HCT116 (cell line): ENCODE measurements around the gene CHST8. TPM values are rescaled to one million over a fixed set of nuclear protein-coding genes. Genes with fewer than 3 reads are reported as not detected.

ENCODE experiments used
- ATAC-seq: fragments of 200-7000 bp; cut with Tn5 transposase; 2 replicates; pipeline ENCODE4 v1.9.1; 2020; ENCODE audit warnings: mild to moderate bottlenecking, moderate library complexity
- BruUV-seq: library from RNA; stranded (reverse); fragments of 400-500 nt; replicated peaks from 2 replicates; lab custom pipeline; 2021; lab: Mats Ljungman, UMichigan
- CTCF ChIA-PET: fragments of 300-600 bp; sonication (Branson Sonifier 250); formaldehyde crosslinking; loops from one replicate; lab custom pipeline; 2021; ENCODE audit warnings: antibody characterized with exemption; lab: Charles Lee
- POLR2A ChIA-PET: fragments of 300-600, 350-600 bp; sonication (Branson Sonifier 250); formaldehyde crosslinking; loops from one replicate; lab custom pipeline; 2021; ENCODE audit warnings: antibody characterized with exemption; lab: Charles Lee
- RAD21 ChIA-PET, 2 experiments: fragments of 300-600 bp; sonication (Branson Sonifier 250); formaldehyde crosslinking; loops; one replicate each; lab custom pipeline; 2023; ENCODE audit warnings: low total read pairs in 2 of 2; ENCODE audit not compliant: uncharacterized antibody in 2 of 2, unreplicated experiment in 2 of 2, low non-redundant PET in 1 of 2; lab: Charles Lee
- DNase-seq: peaks from one replicate; pipeline ENCODE4 v3.0.0-alpha.2; 2010; ENCODE audit warnings: low read depth, low spot score
- H2AFZ ChIP-seq: fragments of 200-600 bp; shearing (Covaris generic), sonication (generic); 2 replicates; pipeline ENCODE4 v1.6.1; 2017; ENCODE audit warnings: low read depth, mixed run types, mixed read lengths, antibody characterized with exemption, low read length; ENCODE audit not compliant: poor library complexity, severe bottlenecking
- H3K27ac ChIP-seq: 2 replicates; pipeline ENCODE4 v1.5.1; 2012; ENCODE audit warnings: low read depth, low read length
- H3K27me3 ChIP-seq: fragments of 200-600 bp; sonication (generic); 2 replicates; pipeline ENCODE4 v1.6.1; 2016; ENCODE audit warnings: mixed run types, low read length, mixed read lengths; ENCODE audit not compliant: insufficient read depth
- H3K36me3 ChIP-seq, 2 experiments: fragments of 200-500 bp in 1 of 2; fragments of 200-600 bp in 1 of 2; sonication (Bioruptor generic) in 1 of 2; sonication (generic) in 1 of 2; 2 replicates each; pipeline versions ENCODE4 v1.5.1 to v1.6.1; 2014 to 2016; ENCODE audit warnings: low read length in 2 of 2, inconsistent platforms in 1 of 2, mixed read lengths in 1 of 2, mixed run types in 1 of 2; ENCODE audit not compliant: insufficient read depth in 2 of 2, control insufficient read depth in 1 of 2
- H3K4me1 ChIP-seq, 2 experiments: fragments of 200-600 bp in 1 of 2; sonication (generic) in 1 of 2; 2 replicates each; pipeline versions ENCODE4 v1.5.1 to v1.6.1; 2012 to 2017; ENCODE audit warnings: low read length in 2 of 2, inconsistent platforms in 1 of 2, mild to moderate bottlenecking in 1 of 2, mixed read lengths in 1 of 2, mixed run types in 1 of 2, moderate library complexity in 1 of 2; ENCODE audit not compliant: insufficient read depth in 2 of 2, control insufficient read depth in 1 of 2
- H3K4me2 ChIP-seq: fragments of 200-600 bp; sonication (generic); 2 replicates; pipeline ENCODE4 v1.6.1; 2017; ENCODE audit warnings: mixed run types, low read length, mixed read lengths
- H3K4me3 ChIP-seq, 2 experiments: fragments of 200-600 bp in 1 of 2; sonication (generic) in 1 of 2; replicated peaks in 1 of 2; 2 replicates each; pipeline ENCODE4 v1.5.1; 2011 to 2016; ENCODE audit warnings: low read length in 2 of 2, control low read depth in 1 of 2, low read depth in 1 of 2, mild to moderate bottlenecking in 1 of 2, mixed read lengths in 1 of 2, mixed run types in 1 of 2
- H3K79me2 ChIP-seq: fragments of 200-600 bp; sonication (generic); 2 replicates; pipeline ENCODE4 v1.6.1; 2017; ENCODE audit warnings: mild to moderate bottlenecking, mixed run types, low read length, moderate library complexity, mixed read lengths; ENCODE audit not compliant: insufficient read depth
- H3K9ac ChIP-seq: fragments of 200-600 bp; sonication (generic); 2 replicates; pipeline ENCODE4 v1.6.1; 2016; ENCODE audit warnings: low read length, mixed read lengths
- H3K9me2 ChIP-seq: fragments of 200-600 bp; sonication (generic), shearing (Covaris generic); 2 replicates; pipeline ENCODE4 v1.6.1; 2017; ENCODE audit warnings: mixed run types, mild to moderate bottlenecking, moderate library complexity; ENCODE audit not compliant: insufficient read depth
- H3K9me3 ChIP-seq, 2 experiments: fragments of 200-500 bp in 1 of 2; fragments of 200-600 bp in 1 of 2; sonication (Bioruptor generic) in 1 of 2; sonication (generic) in 1 of 2; 2 replicates each; pipeline ENCODE4 v1.6.1; 2014 to 2017; ENCODE audit warnings: low read length in 2 of 2, mixed read lengths in 2 of 2, inconsistent platforms in 1 of 2, low read depth in 1 of 2, mild to moderate bottlenecking in 1 of 2, mixed run types in 1 of 2, moderate library complexity in 1 of 2; ENCODE audit not compliant: control insufficient read depth in 1 of 2, insufficient read depth in 1 of 2
- H4K20me1 ChIP-seq: fragments of 200-600 bp; sonication (generic), shearing (Covaris generic); 2 replicates; pipeline ENCODE4 v1.6.1; 2017; ENCODE audit warnings: mixed run types, mild to moderate bottlenecking, moderate library complexity; ENCODE audit not compliant: insufficient read depth
- ATF3 ChIP-seq: IDR thresholded peaks from 2 replicates; pipeline ENCODE4 v1.6.1; 2012
- CBX3 ChIP-seq: IDR thresholded peaks from 2 replicates; pipeline ENCODE4 v1.6.1; 2012; ENCODE audit warnings: low read depth
- CEBPB ChIP-seq: IDR thresholded peaks from 2 replicates; pipeline ENCODE4 v1.6.1; 2012; ENCODE audit warnings: low read depth
- EGR1 ChIP-seq: IDR thresholded peaks from 2 replicates; pipeline ENCODE4 v1.6.1; 2012; ENCODE audit warnings: low read depth
- EZH2phosphoT487 ChIP-seq: fragments of 200-600 bp; IDR thresholded peaks from 2 replicates; pipeline ENCODE4 v1.6.1; 2018; ENCODE audit warnings: antibody characterized with exemption, borderline replicate concordance
- FOSL1 ChIP-seq: IDR thresholded peaks from 2 replicates; pipeline ENCODE4 v1.6.1; 2012; ENCODE audit warnings: low read depth
- JUND ChIP-seq: IDR thresholded peaks from 2 replicates; pipeline ENCODE4 v1.6.1; 2012
- MAX ChIP-seq: IDR thresholded peaks from 2 replicates; pipeline ENCODE4 v1.6.1; 2012
- POLR2A ChIP-seq: IDR thresholded peaks from 2 replicates; pipeline ENCODE4 v1.7.0; 2011; ENCODE audit warnings: borderline replicate concordance; ENCODE audit not compliant: insufficient read depth, insufficient read length; ENCODE audit errors: extremely low read depth
- SIN3A ChIP-seq: IDR thresholded peaks from 2 replicates; pipeline ENCODE4 v1.6.1; 2012; ENCODE audit warnings: low read depth
- SP1 ChIP-seq: IDR thresholded peaks from 2 replicates; pipeline ENCODE4 v1.6.1; 2012; ENCODE audit warnings: low read depth
- TCF7L2 ChIP-seq: IDR thresholded peaks from 2 replicates; pipeline ENCODE4 v1.7.0; 2011; ENCODE audit warnings: borderline replicate concordance, inconsistent platforms; ENCODE audit not compliant: insufficient read depth, insufficient read length; ENCODE audit errors: extremely low read depth
- ZNF274 ChIP-seq: fragments of 200-500 bp; sonication (Bioruptor generic); IDR thresholded peaks from 2 replicates; pipeline ENCODE4 v1.6.1; 2014; ENCODE audit warnings: mild to moderate bottlenecking, low read depth, low read length, inconsistent platforms
- intact Hi-C: fragments of 100-400 bp; cut with micrococcal nuclease; formaldehyde crosslinking; loops from 2 replicates; pipeline ENCODE4 v1.10.0; 2022
- total RNA-seq: library from RNA; stranded (reverse); gene quantifications from one replicate; pipeline ENCODE4 v1.2.1, GENCODE V29; 2021; ENCODE audit not compliant: unreplicated experiment
- TF ChIP-seq, protein P1 (sequence below): IDR thresholded peaks from 2 replicates; pipeline ENCODE4 v1.6.1; 2012; ENCODE audit warnings: low read depth
- TF ChIP-seq, protein P2 (sequence below): IDR thresholded peaks from 2 replicates; pipeline ENCODE4 v1.6.1; 2011; ENCODE audit warnings: mild to moderate bottlenecking, low read length, moderate library complexity; ENCODE audit not compliant: insufficient replicate concordance; ENCODE audit errors: extremely low read depth

The CHST8 gene
- total RNA-seq, 1 experiment from 2014 or later: not detected

GRCh38 chr19:33811246-33811645, 189.5 kb downstream of the CHST8 start (continued):
- TF ChIP-seq, protein P1, sequence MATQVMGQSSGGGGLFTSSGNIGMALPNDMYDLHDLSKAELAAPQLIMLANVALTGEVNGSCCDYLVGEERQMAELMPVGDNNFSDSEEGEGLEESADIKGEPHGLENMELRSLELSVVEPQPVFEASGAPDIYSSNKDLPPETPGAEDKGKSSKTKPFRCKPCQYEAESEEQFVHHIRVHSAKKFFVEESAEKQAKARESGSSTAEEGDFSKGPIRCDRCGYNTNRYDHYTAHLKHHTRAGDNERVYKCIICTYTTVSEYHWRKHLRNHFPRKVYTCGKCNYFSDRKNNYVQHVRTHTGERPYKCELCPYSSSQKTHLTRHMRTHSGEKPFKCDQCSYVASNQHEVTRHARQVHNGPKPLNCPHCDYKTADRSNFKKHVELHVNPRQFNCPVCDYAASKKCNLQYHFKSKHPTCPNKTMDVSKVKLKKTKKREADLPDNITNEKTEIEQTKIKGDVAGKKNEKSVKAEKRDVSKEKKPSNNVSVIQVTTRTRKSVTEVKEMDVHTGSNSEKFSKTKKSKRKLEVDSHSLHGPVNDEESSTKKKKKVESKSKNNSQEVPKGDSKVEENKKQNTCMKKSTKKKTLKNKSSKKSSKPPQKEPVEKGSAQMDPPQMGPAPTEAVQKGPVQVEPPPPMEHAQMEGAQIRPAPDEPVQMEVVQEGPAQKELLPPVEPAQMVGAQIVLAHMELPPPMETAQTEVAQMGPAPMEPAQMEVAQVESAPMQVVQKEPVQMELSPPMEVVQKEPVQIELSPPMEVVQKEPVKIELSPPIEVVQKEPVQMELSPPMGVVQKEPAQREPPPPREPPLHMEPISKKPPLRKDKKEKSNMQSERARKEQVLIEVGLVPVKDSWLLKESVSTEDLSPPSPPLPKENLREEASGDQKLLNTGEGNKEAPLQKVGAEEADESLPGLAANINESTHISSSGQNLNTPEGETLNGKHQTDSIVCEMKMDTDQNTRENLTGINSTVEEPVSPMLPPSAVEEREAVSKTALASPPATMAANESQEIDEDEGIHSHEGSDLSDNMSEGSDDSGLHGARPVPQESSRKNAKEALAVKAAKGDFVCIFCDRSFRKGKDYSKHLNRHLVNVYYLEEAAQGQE: no peak
- no peak for TF ChIP-seq CBX3
- no peak for TF ChIP-seq MAX
- TF ChIP-seq, all 23 proteins: peak for 0

DNA sequence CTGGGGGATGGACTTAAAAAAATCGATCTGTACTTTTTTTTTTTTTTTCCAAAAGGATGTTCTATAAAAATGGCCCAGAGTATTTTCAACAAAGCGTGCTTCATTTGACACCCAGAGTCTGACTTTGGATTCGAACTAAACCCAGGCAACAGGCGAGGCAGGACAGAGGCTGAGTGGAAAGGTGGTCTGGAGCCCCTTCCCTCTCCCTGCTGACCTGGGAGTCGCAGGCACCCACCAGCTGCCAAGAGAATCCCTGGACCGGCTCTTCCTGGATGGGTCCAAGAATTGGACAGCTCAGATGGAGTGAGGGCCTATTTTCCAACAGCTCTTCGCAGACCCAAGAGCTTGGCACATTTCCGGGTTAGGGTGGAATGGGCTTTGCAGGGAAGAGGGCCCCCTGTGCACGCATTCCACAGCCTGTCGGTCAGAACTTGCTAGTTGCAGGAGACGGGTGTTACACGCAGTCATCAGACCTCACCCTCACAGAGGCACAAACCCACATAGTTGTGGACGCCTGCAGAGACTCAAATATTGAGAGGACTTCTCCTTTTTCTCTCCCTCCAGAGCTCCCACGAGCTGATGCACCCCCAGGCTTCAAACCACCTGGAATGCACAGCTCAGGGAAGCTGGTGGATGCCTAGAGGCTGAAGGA, 190.1 kb downstream of the CHST8 start:
- intact Hi-C loops: no loop called here
- Histone ChIP-seq H2AFZ (no peak overlapping the region), H3K27me3 (no peaks in the 10 kb centered on the region), H4K20me1 (no peaks in the 10 kb centered on the region), H3K4me3 (no peak overlapping the region), H3K4me1 (peaks cover 0 to 7% of the 10 kb centered on the region in 2 experiments; a peak in 2 of 4 replicates), H3K27ac (no peak overlapping the region), H3K36me3 (no peaks in the 10 kb centered on the region; a peak in 1 of 4 replicates), H3K9ac (no peak overlapping the region), H3K4me2 (no peak overlapping the region), H3K9me3 (no peaks in the 10 kb centered on the region), H3K9me2 (no peaks in the 10 kb centered on the region), H3K79me2 (no peaks in the 10 kb centered on the region)
- ATAC-seq: no peak
- ChIA-PET RAD21 (no interaction called here), POLR2A (no interaction called here), CTCF (interaction anchor here (1.0 kb wide), 1 partner anchor 14 kb away, joined by 3 read pairs; no protein-coding TSS in a partner anchor)
- BruUV-seq: no TSS peak
- no peak for DNase-seq
- TF ChIP-seq, protein P2, sequence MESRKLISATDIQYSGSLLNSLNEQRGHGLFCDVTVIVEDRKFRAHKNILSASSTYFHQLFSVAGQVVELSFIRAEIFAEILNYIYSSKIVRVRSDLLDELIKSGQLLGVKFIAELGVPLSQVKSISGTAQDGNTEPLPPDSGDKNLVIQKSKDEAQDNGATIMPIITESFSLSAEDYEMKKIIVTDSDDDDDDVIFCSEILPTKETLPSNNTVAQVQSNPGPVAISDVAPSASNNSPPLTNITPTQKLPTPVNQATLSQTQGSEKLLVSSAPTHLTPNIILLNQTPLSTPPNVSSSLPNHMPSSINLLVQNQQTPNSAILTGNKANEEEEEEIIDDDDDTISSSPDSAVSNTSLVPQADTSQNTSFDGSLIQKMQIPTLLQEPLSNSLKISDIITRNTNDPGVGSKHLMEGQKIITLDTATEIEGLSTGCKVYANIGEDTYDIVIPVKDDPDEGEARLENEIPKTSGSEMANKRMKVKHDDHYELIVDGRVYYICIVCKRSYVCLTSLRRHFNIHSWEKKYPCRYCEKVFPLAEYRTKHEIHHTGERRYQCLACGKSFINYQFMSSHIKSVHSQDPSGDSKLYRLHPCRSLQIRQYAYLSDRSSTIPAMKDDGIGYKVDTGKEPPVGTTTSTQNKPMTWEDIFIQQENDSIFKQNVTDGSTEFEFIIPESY: no peak
- TF ChIP-seq EZH2phosphoT487: no peak
- TF ChIP-seq, protein P1: no peak
- TF ChIP-seq EGR1: no peak
- TF ChIP-seq ATF3: no peak
- TF ChIP-seq JUND: no peak
- no peak for TF ChIP-seq CEBPB
- no peak for TF ChIP-seq ZNF274
- TF ChIP-seq FOSL1: no peak
- TF ChIP-seq SIN3A: no peak
- TF ChIP-seq TCF7L2: no peak
- no peak for TF ChIP-seq POLR2A
- TF ChIP-seq SP1: no peak
